Measurements from ENCODE around the gene GTF2H2C.
"Not testable (repeated sequence)": the region's sequence is repeated elsewhere in the genome, so short reads cannot be mapped to it uniquely, and the experiment has no call there.

- TF ChIP-seq, protein P1, sequence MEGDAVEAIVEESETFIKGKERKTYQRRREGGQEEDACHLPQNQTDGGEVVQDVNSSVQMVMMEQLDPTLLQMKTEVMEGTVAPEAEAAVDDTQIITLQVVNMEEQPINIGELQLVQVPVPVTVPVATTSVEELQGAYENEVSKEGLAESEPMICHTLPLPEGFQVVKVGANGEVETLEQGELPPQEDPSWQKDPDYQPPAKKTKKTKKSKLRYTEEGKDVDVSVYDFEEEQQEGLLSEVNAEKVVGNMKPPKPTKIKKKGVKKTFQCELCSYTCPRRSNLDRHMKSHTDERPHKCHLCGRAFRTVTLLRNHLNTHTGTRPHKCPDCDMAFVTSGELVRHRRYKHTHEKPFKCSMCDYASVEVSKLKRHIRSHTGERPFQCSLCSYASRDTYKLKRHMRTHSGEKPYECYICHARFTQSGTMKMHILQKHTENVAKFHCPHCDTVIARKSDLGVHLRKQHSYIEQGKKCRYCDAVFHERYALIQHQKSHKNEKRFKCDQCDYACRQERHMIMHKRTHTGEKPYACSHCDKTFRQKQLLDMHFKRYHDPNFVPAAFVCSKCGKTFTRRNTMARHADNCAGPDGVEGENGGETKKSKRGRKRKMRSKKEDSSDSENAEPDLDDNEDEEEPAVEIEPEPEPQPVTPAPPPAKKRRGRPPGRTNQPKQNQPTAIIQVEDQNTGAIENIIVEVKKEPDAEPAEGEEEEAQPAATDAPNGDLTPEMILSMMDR (IDR thresholded peaks at IDR 0.05): not testable (repeated sequence)
- TF ChIP-seq POLR2AphosphoS5 (IDR thresholded peaks at IDR 0.05): not testable (repeated sequence)
Observed at GRCh38 chr5:69596114-69596840, 36.3 kb downstream of the GTF2H2C start.

Data from transverse colon (tissue), 4 donors.